Tibial artery (tissue), 4 donors: ENCODE data around the gene PLEKHG4B.

Experiments used
- DNase-seq, 2 donors: peaks; one replicate each; pipeline ENCODE4 v3.0.0-alpha.2; 2019
- H3K27ac ChIP-seq, 2 donors: fragments of 200-600 bp; sonication (generic) in 1 of 2; 1 replicate in 1 of 2; 2 replicates in 1 of 2; pipeline ENCODE4 v1.5.1; 2018 to 2019; ENCODE audit warnings: mild to moderate bottlenecking in 1 of 2
- H3K27me3 ChIP-seq, 2 donors: fragments of 200-600 bp; sonication (generic) in 1 of 2; one replicate each; pipeline versions ENCODE4 v1.5.1 to v1.6.0; 2016 to 2019
- H3K36me3 ChIP-seq, 3 donors: fragments of 200-600 bp; sonication (generic) in 2 of 3; one replicate each; pipeline ENCODE4 v1.5.1; 2016 to 2019; ENCODE audit warnings: mild to moderate bottlenecking in 2 of 3
- H3K4me1 ChIP-seq, 4 donors: fragments of 200-600 bp; sonication (generic) in 2 of 4; 1 replicate in 3 of 4; 2 replicates in 1 of 4; pipeline ENCODE4 v1.5.1; 2016 to 2019
- H3K4me3 ChIP-seq, 2 donors: fragments of 200-600 bp; sonication (generic) in 1 of 2; 1 replicate in 1 of 2; 2 replicates in 1 of 2; pipeline ENCODE4 v1.5.1; 2018 to 2019; ENCODE audit warnings: mild to moderate bottlenecking in 2 of 2
- H3K9me3 ChIP-seq, 3 donors: fragments of 200-600 bp; sonication (generic) in 1 of 3; one replicate each; pipeline ENCODE4 v1.5.1; 2016 to 2019
- CTCF ChIP-seq, 2 experiments: fragments of 200-600 bp in 1 of 2; fragments of 450-650 bp in 1 of 2; IDR thresholded peaks; one replicate each; pipeline ENCODE4 v1.5.1; 2017 to 2019; ENCODE audit warnings: antibody characterized with exemption in 2 of 2, mild to moderate bottlenecking in 1 of 2, moderate library complexity in 1 of 2
- intact Hi-C: fragments of 100-400 bp; cut with DNase I; formaldehyde crosslinking; loops from one replicate; pipeline ENCODE4 v1.15.0; 2023; ENCODE audit warnings: low total_unique reads

PLEKHG4B gene

GRCh38 chr5:160173-160510 is 68.2 kb downstream of the PLEKHG4B start:
- no peaks in the 10 kb centered on the region for H3K9me3 ChIP-seq
- no peak overlapping the region for H3K27ac ChIP-seq
- peaks cover 0 to 43% of the 10 kb centered on the region in 2 donors for H3K27me3 ChIP-seq
- intact Hi-C loops = no loop called here
- no peak for DNase-seq
- no peaks in the 10 kb centered on the region for H3K4me1 ChIP-seq
- H3K36me3 ChIP-seq = peaks cover 0 to 8% (median 0%) of the 10 kb centered on the region in 3 donors
- no peak overlapping the region for H3K4me3 ChIP-seq
- no peak for TF ChIP-seq CTCF (IDR thresholded peaks at IDR 0.05)

- intact Hi-C loops = no loop called here
- no peak for TF ChIP-seq CTCF (IDR thresholded peaks at IDR 0.05)
- no peak for DNase-seq
Measured at GRCh38 chr5:160921-161802, 69.2 kb downstream of the PLEKHG4B start.

GRCh38 chr5:161803-162110 is 69.8 kb downstream of the PLEKHG4B start:
- DNase-seq = no peak
- Histone ChIP-seq H3K27ac (no peak overlapping the region), H3K27me3 (peaks cover 0 to 43% of the 10 kb centered on the region in 2 donors), H3K9me3 (no peaks in the 10 kb centered on the region), H3K4me1 (no peaks in the 10 kb centered on the region), H3K36me3 (peaks cover 0 to under 1% (median 0%) of the 10 kb centered on the region in 3 donors), H3K4me3 (no peak overlapping the region)
- intact Hi-C loops = no loop called here
- TF ChIP-seq CTCF (IDR thresholded peaks at IDR 0.05) = no peak

More at GRCh38 chr5:160921-161802, 69.2 kb downstream of the PLEKHG4B start:
- peaks cover 0 to 7% (median 0%) of the 10 kb centered on the region in 3 donors for H3K36me3 ChIP-seq
- no peak overlapping the region for H3K4me3 ChIP-seq
- no peaks in the 10 kb centered on the region for H3K4me1 ChIP-seq
- H3K9me3 ChIP-seq = no peaks in the 10 kb centered on the region
- peaks cover 0 to 43% of the 10 kb centered on the region in 2 donors for H3K27me3 ChIP-seq
- no peak overlapping the region for H3K27ac ChIP-seq

GRCh38 chr5:162190-162564 is 70.2 kb downstream of the PLEKHG4B start:
- H3K36me3 ChIP-seq = no peaks in the 10 kb centered on the region
- no peaks in the 10 kb centered on the region for H3K9me3 ChIP-seq
- no peak for TF ChIP-seq CTCF (IDR thresholded peaks at IDR 0.05)
- H3K27ac ChIP-seq = no peak overlapping the region
- intact Hi-C loops = no loop called here
- H3K4me1 ChIP-seq = no peaks in the 10 kb centered on the region
- DNase-seq = peak in 1 of 2 donors; percentile 61
- H3K27me3 ChIP-seq = peaks cover 0 to 43% of the 10 kb centered on the region in 2 donors
- H3K4me3 ChIP-seq = no peak overlapping the region

GRCh38 chr5:162565-163337 is 70.8 kb downstream of the PLEKHG4B start:
- intact Hi-C loops = no loop called here
- peak in 1 of 2 donors; percentile 59 for DNase-seq
- Histone ChIP-seq H3K36me3 (no peaks in the 10 kb centered on the region), H3K27me3 (peaks cover 0 to 41% of the 10 kb centered on the region in 2 donors), H3K9me3 (no peaks in the 10 kb centered on the region), H3K4me3 (no peak overlapping the region), H3K27ac (no peak overlapping the region), H3K4me1 (no peaks in the 10 kb centered on the region)
- TF ChIP-seq CTCF (IDR thresholded peaks at IDR 0.05) = no peak
